ENCODE results near the gene CNTRL.

DNA sequence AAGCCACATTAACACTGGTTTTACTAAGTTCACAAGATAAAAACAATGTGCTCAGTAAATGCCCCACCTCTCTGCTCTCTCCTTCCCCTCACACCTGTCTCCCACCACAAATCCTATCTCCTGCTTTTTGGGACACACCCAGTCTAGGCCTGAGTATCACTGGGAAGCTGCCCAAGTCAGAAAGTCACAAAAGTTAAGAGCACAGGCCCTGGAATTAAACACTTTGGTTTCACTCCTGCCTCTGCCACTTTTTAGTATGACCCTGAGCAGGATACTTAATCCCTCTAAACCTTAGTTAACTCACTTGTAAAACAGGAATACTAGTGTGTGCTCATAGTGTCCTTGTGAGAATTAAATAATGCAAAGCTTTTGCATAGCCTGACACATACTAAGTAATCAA is 36.0 kb upstream of the CNTRL start:
- no peak for TF ChIP-seq POLR2A (IDR thresholded peaks at IDR 0.05)
- TF ChIP-seq, protein P1, sequence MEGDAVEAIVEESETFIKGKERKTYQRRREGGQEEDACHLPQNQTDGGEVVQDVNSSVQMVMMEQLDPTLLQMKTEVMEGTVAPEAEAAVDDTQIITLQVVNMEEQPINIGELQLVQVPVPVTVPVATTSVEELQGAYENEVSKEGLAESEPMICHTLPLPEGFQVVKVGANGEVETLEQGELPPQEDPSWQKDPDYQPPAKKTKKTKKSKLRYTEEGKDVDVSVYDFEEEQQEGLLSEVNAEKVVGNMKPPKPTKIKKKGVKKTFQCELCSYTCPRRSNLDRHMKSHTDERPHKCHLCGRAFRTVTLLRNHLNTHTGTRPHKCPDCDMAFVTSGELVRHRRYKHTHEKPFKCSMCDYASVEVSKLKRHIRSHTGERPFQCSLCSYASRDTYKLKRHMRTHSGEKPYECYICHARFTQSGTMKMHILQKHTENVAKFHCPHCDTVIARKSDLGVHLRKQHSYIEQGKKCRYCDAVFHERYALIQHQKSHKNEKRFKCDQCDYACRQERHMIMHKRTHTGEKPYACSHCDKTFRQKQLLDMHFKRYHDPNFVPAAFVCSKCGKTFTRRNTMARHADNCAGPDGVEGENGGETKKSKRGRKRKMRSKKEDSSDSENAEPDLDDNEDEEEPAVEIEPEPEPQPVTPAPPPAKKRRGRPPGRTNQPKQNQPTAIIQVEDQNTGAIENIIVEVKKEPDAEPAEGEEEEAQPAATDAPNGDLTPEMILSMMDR (IDR thresholded peaks at IDR 0.05), result no peak
